ENCODE results near the gene VDR.
"Not testable (repeated sequence)": the region's sequence is repeated elsewhere in the genome, so short reads cannot be mapped to it uniquely, and the experiment has no call there.

Gene VDR

DNA sequence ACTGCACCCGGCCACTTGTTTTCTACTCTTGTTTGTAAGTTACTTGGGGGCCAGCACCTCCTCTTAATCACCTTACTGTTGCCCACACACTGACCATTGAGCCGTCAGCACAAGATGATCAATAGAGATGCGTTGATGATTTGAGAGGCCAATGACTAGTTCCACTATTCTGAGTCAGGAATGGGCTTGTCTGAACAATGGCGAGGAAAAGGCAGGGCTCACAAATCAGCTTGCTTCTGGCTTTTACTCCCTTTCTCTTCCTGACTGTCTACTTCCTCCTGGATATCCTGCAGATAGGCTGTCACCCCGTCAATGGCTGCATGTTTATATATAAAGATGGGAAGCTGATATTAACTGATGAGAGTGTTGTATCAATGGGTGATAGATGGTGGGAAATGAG lies 55.9 kb downstream of the VDR start:
- no peak for DNase-seq (ENCODE audit: low read depth)

DNA sequence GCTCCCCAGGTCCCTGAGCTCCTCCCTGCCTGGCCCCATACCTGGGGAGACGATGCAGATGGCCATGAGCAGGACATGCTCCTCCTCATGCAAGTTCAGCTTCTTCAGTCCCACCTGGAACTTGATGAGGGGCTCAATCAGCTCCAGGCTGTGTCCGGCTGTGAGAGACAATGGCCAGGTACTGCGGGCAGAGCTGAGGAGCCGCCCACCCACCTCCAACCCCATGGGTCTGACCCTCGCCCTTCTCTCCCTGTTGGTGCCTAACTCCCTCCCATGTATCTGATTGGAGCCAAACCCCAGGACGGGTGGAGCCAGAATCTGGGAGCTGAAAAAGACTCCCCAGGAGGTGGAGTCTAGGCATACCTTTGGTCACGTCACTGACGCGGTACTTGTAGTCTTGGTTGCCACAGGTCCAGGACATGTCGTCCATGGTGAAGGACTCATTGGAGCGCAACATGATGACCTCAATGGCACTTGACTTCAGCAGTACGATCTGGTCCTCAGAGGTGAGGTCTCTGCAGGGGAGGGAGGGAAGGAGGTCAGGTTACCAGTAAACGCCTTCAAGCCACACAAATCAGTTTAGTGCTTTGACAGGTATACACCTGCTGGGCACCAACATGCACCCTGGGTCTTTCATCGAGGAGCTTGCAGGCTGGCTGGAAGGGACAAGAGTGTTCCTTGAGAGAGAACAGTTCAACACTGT lies 58.3 kb downstream of the VDR start:
- no peak for DNase-seq (ENCODE audit: low read depth)

DNA sequence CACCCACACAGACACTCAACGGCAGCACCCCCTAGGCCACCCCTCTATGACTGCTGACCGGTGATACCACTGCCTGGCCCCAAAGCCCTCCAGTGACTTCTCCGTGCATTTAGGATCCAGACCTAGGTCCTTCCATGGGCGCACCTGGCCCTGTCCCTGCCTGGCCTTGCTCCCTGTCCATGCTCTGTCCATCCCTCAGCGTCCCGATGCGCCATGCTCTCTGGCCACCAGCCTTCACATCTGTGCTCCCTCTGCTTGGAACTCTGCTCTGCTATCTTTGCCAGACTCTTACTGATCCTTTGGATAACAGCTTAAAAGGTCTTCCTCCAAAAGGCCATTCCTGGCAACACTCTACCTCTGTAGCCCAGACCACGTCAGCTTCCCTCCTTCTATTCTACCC lies 59.7 kb downstream of the VDR start:
- no peak for DNase-seq (ENCODE audit: low read depth)

DNA sequence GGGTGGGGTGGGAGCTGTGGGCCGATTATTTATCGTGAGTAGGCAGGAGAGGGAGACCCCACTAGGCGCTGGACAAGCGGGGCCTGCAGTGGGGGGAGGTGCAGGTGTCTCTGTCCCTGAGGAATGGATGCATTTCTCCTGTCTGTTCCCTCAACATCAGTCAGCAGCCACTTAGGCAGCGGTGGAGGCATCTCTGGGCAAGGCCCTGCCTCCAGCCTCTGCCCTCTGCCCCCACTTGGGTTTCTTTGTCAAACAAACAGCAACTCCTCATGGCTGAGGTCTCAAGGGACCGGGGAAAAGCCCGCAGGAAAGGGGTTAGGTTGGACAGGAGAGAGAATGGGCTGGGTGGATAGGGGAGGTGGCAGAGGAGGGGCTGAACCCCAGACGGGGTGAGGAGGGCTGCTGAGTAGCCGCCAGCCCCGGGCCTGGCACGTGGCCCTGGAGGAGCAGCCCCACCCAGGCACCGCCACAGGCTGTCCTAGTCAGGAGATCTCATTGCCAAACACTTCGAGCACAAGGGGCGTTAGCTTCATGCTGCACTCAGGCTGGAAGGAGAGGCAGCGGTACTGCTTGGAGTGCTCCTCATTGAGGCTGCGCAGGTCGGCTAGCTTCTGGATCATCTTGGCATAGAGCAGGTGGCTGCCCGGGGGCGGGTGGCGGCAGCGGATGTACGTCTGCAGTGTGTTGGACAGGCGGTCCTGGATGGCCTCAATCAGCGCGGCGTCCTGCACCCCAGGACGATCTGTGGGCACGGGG lies 60.4 kb downstream of the VDR start:
- no peak for DNase-seq (ENCODE audit: low read depth)

DNA sequence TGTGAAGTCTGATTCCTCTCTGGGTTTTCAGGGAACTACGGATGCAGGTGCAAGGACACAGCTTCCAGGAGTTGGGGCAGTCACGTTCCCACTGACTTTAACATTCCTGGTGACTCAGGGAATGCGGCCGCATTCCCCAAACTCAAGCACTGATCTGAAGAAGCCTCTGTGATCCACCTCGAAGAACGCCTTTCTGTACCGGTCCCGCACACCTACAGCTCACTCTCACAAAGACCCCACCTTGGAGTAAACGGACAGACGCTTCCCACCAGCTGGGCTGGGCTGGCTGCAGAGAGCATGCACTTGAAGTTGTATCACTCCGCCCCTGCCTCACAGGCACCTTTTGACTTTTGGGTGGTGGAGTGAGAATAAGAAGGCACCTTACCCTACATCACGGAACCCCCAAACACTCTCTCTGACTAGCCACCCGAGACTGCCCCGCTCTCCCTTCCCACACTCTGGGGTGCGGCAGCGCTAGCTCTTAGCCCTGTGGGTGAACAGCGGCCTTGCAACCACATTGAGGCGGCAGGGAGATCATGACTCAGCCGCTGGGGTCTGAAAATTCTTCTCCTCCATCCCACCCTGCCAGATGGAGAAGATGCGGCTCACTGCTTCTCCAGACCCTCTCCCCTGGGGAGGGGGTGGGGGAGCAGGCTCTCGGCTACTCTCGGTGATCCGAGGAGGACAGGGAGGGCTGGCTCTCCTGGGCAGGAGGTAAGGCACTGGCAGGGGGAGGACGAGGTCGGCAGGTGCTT lies 61.4 kb downstream of the VDR start:
- DNase-seq (ENCODE audit: low read depth) = no peak

DNA sequence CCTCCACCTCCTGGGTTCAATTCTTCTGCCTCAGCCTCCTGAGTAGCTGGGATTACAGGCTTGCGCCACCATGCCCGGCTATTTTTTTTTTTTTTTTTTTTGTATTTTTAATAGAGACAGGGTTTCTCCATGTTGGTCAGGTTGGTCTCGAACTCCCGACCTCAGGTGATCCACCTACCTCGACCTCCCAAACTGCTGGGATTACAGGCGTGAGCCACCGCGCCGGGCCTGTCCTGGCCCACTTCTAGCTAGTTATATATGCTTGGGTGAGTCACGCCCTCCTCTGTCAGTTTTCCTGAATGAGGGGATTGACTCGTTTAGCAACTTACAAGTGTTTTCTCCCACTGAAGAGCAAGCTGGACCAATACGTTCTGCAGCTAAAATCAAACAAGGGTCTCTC lies 62.3 kb downstream of the VDR start:
- not testable (repeated sequence) for DNase-seq (ENCODE audit: low read depth)

DNA sequence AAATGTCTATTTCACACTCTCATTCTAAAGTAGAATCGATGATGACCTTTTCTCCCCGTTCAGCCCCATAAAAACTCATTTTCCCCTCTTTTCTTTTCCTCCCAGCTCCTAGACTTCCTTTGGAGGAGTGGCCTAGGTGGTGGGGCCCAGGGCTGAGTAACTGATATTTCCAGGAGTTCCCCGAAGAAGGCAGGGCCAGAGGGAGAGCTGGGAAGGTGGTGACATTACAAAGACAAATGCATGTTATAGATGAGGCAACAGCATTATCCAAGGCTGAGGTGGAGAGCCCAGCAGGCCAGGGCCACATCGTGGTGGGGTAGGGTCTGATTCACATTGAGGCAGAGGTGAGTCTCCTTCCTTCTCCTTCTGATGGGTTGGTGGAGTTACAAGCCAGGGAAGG lies 62.9 kb downstream of the VDR start:
- no peak for DNase-seq (ENCODE audit: low read depth)

DNA sequence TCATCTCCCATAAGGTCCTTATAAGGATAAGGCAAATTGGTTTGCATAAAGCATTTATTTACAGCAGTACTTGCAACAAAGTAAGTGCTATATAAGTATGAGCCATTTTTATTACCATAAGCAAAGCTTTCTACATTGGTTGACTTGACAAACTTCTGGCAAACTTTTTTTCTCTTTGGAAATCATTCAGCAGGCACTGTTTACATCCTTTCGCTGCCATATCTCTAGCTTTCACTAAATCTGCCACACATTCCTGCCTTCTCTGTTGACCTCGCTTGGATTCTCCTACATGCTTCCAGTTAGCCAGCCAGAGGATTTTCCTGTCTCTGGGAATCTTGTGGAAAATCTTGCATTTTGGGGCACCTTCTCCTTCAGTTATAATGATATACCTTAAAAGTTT lies 63.3 kb downstream of the VDR start:
- DNase-seq (ENCODE audit: low read depth) = no peak

DNA sequence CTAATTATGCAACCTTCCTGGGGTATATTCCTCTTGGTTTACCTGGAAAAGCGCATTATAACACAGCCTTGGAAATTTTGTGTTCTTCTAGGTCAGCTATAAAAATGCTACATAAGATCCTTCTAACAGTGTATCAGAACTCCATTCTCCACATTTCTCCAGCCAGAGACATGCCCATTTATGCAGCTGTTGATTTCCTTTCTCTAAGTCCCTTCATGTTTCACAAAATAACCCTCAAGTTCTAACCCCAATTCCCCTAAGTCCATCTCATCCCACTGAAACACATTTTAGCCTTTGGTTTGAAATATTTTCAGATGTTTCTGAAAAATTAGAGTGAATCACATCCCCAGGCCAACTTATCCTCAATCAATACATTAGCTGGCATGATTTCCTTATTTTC lies 64.2 kb downstream of the VDR start:
- DNase-seq (ENCODE audit: low read depth) = no peak

DNA sequence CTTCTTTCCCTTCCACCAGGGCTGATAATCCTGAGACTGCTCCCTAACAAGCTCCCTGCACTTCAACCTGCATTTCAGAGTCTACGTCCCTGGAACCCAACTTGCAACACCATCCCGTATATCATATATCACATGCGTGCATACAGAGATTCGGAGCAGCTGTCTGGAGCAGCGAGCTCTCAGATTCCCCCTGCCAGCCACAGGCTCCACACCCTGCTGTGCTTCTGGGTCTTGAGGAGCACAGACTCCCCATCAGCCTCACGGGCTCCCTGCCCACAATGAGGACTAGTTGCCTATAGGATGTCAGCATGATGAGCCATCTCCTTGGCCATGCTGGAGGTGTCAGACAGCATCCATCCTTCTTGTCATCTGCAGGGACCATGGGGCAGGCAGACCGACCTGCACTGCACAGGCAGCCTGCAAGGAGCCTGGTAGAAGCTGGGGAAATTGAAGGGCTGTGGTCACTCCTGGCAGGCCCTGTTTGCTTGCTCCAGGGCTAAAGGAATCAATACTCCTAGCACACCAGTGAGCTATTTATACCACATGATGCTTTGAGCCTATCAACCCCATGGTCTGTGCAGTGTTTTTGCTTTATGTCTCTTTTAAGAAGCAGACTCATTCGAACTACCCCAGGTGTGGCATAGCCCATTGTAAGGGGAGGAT lies 65.4 kb downstream of the VDR start:
- DNase-seq (ENCODE audit: low read depth) = no peak

DNA sequence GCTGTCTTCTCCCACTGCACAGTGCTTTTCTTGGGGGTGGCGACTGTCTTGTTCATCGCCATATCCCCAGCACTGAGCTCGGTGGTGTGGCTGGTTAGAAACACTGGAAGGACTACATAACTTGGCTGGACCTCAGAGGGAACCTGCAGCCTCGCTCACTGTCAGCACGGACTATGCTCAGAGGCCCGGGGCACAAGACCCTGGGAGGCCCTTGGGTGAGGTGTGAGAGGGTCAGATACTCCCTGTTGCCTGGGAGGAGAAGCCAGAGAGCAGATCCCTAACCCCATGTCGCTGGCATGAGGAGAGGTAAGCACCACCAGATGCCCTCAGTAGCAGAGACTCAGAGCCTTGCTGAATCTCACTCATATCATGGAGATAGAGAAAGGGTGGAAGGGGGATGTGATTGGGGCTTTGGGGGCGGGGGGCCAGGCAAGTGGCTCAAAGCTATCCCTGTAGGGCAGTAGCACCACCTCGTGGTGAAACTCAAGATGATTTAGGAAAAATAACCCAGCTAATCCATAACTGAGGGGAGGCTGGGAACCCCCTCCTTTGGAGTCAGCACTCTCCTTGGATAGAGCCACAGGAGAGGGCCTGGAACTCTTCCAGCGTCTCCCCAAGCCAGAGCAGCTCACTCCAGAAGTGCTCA lies 66.4 kb downstream of the VDR start:
- no peak for DNase-seq (ENCODE audit: low read depth)

DNA sequence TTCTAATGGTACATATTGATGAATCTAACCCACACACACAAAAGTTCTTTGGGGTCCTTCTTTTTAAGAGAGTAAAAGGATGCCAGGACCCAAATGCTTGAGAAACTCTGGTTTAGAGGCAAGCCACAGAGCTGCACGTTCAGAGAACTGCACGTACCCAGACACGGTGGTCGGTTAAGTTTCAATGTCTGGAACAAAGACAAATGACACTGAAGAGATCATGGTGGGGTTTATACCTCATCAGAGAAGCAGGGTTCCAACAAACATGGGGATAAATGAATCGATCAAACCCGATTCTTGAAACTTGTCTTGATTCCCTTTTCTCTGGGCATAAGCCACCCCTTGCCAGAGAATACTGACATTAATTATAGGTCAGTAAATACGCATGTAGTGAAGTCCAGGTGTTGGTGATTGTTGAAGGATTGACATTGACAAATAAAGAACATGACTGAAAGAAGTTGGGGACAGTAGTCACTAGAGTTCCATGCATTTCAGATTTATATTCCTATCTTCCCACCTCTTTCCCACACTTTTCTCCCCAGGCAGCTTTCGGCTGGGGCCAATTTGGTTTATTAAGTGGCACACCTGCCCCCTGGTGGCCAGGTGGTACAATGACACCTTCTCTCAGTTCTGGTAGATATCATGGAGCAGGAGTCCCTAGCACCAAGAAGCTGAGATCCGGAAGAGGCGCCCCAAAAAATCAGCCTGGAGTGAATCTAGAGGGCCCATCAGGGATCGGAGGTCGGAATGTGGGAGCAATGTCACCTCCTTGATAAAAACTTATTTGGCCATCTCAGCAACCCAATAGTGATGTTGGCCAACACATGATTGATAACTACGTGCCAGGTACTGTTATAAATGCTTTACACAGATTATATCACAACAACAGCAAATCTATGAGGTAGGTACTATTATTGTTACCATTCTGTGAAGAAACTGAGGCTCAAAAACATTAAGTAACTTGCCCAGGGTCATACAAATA lies 67.3 kb downstream of the VDR start:
- peak; percentile 56 for DNase-seq (ENCODE audit: low read depth)

DNA sequence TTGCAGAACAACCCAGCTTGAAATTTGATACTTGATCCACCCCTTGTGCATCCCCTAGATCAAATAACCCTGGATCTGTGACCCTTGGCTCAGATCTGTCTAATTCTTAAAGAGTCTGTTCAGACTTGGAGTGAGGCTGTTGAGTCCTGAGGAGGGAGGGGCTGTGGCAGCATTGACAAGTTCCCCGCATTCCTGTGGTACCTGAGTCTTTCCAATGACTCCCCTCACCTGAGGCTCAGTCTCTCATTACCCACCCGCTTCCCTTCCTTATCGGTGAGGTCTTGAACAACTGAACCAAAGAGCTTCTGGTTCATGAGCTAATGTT lies 69.0 kb downstream of the VDR start:
- no peak for DNase-seq (ENCODE audit: low read depth)

DNA sequence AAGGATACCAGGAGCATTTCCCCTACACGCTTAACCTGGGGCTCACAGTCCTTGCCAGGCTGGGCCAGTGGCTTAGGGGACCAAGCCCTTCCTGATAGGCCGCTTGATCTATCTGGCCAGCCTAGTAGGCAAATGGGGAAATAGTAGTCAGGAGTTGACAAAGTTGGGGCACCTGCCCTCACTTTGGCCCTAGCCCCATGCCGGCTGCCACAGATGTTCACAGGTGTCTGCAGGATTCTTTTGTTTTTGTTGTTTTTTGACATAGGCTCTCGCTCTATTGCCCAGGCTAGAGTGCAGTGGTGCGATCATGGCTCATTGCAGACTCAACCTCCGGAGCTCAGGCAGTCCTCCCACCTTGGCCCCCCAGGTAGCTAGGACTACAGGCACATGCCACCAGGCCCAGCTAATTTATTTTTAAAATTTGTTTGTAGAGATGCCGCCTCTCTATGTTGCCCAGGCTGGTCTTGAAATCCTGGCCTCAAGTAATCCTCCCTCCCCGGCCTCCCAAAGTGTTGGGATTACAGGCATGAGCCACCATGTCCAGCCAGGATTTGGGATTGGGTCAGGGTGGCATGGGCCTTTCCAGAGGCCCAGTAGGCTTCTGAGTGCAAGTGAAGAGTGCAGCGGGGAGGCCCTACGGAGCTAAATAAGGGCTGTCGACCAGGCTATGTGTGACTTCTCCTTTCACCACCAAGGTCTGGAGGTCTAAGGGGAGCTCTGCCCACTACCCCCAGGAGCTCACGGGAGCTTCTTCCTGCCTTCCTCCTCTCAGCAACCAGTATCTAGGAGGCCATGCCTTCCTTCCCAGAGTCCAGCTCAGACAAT lies 69.6 kb downstream of the VDR start:
- DNase-seq (ENCODE audit: low read depth) = no peak

DNA sequence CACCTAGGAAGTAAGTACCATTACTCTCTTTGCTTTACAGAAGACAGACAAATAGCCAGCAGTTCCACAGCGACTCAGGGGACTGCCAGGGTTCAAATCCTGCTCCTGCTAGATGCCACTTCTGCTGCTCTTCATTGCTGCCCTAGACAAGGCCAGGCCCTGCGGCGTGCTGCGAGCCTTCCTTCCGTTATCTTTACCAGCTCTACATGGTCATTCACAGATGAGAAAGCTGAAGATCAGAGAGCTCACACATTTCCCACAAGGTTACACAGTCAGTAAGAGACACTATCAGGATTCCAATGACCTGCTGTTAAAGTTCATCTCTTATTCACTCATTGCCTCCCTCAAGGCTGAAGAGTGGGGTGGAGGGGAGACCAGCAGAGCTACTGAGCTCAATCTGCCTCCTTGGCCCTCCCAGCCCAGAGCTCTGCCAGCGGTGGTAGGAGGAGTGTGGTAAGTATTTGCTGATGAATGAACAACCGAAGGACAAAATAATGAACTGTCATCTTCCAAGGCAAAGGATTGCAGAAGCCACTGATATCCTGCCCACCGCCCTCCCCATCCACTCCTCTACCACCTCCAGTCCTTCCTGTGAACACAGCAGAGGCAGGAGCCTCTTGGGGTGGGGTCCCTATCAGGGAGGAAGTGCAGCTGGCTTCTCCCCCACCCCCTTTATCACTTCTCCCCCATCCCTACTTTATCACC lies 70.4 kb downstream of the VDR start:
- DNase-seq (ENCODE audit: low read depth) = no peak

DNA sequence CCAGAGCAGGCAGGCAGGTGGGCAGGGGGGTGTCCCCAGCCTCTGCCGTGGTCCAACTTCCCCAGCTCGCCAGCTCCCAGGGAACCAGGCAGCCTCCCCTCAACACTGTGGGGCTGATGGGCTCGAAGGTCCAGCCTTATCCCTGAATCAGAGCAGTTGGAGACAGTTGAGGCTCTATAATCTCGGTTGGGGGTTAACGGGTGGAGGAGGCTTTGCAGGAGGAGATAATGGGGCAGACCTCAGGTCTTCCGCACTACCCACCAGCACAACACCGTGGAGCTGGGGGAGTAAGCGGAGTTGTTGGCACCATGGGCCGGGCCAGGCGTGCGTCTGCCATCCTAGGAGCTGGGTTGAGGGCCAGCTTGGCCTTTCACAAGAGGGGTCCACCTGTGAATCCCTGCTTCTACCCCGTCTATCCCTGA lies 71.2 kb downstream of the VDR start:
- no peak for DNase-seq (ENCODE audit: low read depth)

DNA sequence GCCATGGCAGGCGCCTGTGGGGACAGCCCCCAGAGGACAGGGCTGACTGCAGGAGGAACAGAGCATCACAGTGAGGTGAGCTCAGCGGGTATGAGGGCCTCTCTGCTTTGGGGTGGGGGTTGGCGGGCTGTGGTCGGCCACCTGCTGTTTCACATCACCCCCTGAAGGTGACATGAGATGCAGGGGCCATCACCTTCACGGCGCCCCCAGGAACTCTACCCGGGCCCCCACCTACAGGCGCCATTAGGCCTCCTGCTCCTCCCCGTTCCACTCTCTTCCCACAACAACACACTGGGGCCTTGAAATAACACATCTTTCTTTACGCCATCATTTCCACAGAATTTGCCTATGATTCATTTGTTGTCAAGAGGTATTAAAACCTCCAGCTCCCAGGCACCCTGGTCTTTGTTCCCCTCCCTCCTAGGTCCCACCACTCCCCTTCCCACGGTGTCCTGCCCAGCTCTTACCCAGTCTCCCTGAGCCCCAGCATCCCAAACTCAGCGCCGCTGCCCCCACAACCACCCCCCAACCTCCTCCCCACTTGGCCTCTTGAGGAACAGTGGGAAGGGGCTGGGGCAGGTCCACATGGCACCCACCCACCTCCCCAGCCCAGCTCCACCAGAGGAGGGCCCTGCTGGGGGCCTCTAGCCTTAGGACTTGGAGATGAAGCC lies 72.4 kb downstream of the VDR start:
- DNase-seq (ENCODE audit: low read depth) = peak; percentile 53

DNA sequence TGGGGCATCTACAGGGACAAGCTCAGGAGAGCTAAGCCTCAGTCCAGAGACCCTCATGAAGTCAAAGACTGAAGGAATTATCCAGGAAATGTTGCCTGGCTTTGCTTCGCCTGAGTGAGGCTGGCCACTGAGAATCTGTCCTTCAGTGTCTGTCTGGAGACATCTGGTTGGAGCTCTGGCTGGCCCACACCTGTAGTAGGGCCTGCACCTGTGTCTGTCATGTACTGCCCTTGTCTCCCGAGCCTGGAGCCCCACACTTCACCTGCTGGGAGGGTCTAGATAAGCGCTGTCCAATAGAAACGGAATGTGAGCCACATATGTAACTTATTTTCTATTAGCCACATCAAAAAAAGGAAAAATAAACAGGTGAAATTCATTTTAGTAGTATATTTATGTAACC lies 75.2 kb downstream of the VDR start:
- DNase-seq (ENCODE audit: low read depth) = no peak

DNA sequence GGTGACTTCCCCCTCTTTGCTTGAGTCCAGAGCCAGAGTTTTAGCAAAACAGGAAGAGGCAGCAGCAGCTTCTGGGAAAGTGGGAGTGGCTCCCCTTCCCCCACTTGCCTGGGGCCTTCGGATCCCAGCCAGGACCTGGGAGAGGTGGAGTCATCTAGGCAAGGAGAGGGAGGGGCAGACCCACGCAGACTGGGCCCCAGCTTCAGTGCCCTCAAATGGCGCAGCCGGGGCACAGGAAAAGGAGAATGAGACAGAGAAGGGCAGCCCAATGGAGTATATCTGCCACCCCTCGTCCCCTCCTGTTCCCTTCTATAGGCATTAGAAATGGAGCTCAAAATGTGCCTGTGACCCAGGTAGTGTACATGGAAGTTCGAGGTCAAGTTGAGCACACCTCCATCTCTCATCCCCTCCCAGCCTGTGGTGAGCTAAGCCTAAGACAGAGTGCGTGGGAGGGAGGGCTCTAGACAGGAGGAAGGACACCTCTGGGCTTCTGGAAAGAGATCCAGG lies 75.8 kb downstream of the VDR start:
- DNase-seq (ENCODE audit: low read depth) = no peak
